Right lung (tissue), 5 donors: Measurements from ENCODE around the gene GCA. TPM values are rescaled to one million over a fixed set of nuclear protein-coding genes. Genes with fewer than 3 reads are reported as not detected.

Source experiments
- DNase-seq, 2 donors: peaks; one replicate each; pipeline ENCODE4 v3.0.0-alpha.2; 2013
- polyA plus RNA-seq, 5 donors: library from polyadenylated mRNA; unstranded; fragments of 120-200 nt; gene quantifications; one replicate each; pipeline versions ENCODE4 v1.2.1 to v1.2.3, GENCODE V29; 2013; ENCODE audit warnings: inconsistent platforms in 1 of 5, low replicate concordance in 1 of 5; ENCODE audit not compliant: insufficient read length in 5 of 5, insufficient read depth in 1 of 5

GCA gene
- polyA plus RNA-seq, 5 donors, result 27.3 to 40.9 (median 38.3) TPM

- DNase-seq, result no peak
These were observed 19.0 kb upstream of the GCA start for GRCh38 chr2:162324953-162325352.

- DNase-seq, result no peak
These were observed 16.7 kb upstream of the GCA start for GRCh38 chr2:162327134-162327769.

GRCh38 chr2:162327806-162328205, 16.1 kb upstream of the GCA start:
- no peak for DNase-seq

- no peak for DNase-seq
These were observed 15.3 kb upstream of the GCA start for GRCh38 chr2:162328424-162329157.

GRCh38 chr2:162330881-162331280, 13.1 kb upstream of the GCA start:
- DNase-seq, result no peak

- DNase-seq, result no peak
These were observed 10.0 kb upstream of the GCA start for GRCh38 chr2:162333968-162334367.

GRCh38 chr2:162337868-162338267, 6.1 kb upstream of the GCA start:
- DNase-seq, result no peak

GRCh38 chr2:162340822-162341221, 3.1 kb upstream of the GCA start:
- no peak for DNase-seq

- DNase-seq, result no peak
These were observed 1.6 kb upstream of the GCA start for GRCh38 chr2:162342321-162342720.

- no peak for DNase-seq
These were observed 1.1 kb upstream of the GCA start for GRCh38 chr2:162342841-162343240.

GRCh38 chr2:162343492-162343823, 474 bp upstream of the GCA start:
- no peak for DNase-seq

GRCh38 chr2:162344617-162344950, 652 bp downstream of the GCA start:
- no peak for DNase-seq

GRCh38 chr2:162365392-162365791, 21.5 kb downstream of the GCA start:
- no peak for DNase-seq

- no peak for DNase-seq
These were observed 24.6 kb downstream of the GCA start for GRCh38 chr2:162368494-162368893.

GRCh38 chr2:162369551-162369950, 25.6 kb downstream of the GCA start:
- DNase-seq, result no peak

GRCh38 chr2:162370931-162371330, 27.0 kb downstream of the GCA start:
- peak in 1 of 2 donors; percentile 23 for DNase-seq

- no peak for DNase-seq
These were observed 28.9 kb downstream of the GCA start for GRCh38 chr2:162372818-162373217.

GRCh38 chr2:162379719-162380580, 36.0 kb downstream of the GCA start:
- DNase-seq, result no peak

GRCh38 chr2:162381851-162382250, 37.9 kb downstream of the GCA start:
- peak in 1 of 2 donors; percentile 4 for DNase-seq

GRCh38 chr2:162382278-162382677, 38.3 kb downstream of the GCA start:
- peak; percentile 42 to 61 for DNase-seq

- DNase-seq, result no peak
These were observed 41.6 kb downstream of the GCA start for GRCh38 chr2:162385536-162385935.

- no peak for DNase-seq
These were observed 46.9 kb downstream of the GCA start for GRCh38 chr2:162390801-162391200.

GRCh38 chr2:162400336-162400735, 56.4 kb downstream of the GCA start:
- no peak for DNase-seq
